HCT116 (cell line): ENCODE data around the gene MAVS. TPM values are rescaled to one million over a fixed set of nuclear protein-coding genes. Genes with fewer than 3 reads are reported as not detected.

Experiments used
- ATAC-seq: fragments of 200-7000 bp; cut with Tn5 transposase; 2 replicates; pipeline ENCODE4 v1.9.1; 2020; ENCODE audit warnings: mild to moderate bottlenecking, moderate library complexity
- BruUV-seq: library from RNA; stranded (reverse); fragments of 400-500 nt; replicated peaks from 2 replicates; lab custom pipeline; 2021; lab: Mats Ljungman, UMichigan
- CTCF ChIA-PET: fragments of 300-600 bp; sonication (Branson Sonifier 250); formaldehyde crosslinking; loops from one replicate; lab custom pipeline; 2021; ENCODE audit warnings: antibody characterized with exemption; lab: Charles Lee
- POLR2A ChIA-PET: fragments of 300-600, 350-600 bp; sonication (Branson Sonifier 250); formaldehyde crosslinking; loops from one replicate; lab custom pipeline; 2021; ENCODE audit warnings: antibody characterized with exemption; lab: Charles Lee
- RAD21 ChIA-PET, 2 experiments: fragments of 300-600 bp; sonication (Branson Sonifier 250); formaldehyde crosslinking; loops; one replicate each; lab custom pipeline; 2023; ENCODE audit warnings: low total read pairs in 2 of 2; ENCODE audit not compliant: uncharacterized antibody in 2 of 2, unreplicated experiment in 2 of 2, low non-redundant PET in 1 of 2; lab: Charles Lee
- DNase-seq: peaks from one replicate; pipeline ENCODE4 v3.0.0-alpha.2; 2010; ENCODE audit warnings: low read depth, low spot score
- H2AFZ ChIP-seq: fragments of 200-600 bp; shearing (Covaris generic), sonication (generic); 2 replicates; pipeline ENCODE4 v1.6.1; 2017; ENCODE audit warnings: low read depth, mixed run types, mixed read lengths, antibody characterized with exemption, low read length; ENCODE audit not compliant: poor library complexity, severe bottlenecking
- H3K27ac ChIP-seq: 2 replicates; pipeline ENCODE4 v1.5.1; 2012; ENCODE audit warnings: low read depth, low read length
- H3K27me3 ChIP-seq: fragments of 200-600 bp; sonication (generic); 2 replicates; pipeline ENCODE4 v1.6.1; 2016; ENCODE audit warnings: mixed run types, low read length, mixed read lengths; ENCODE audit not compliant: insufficient read depth
- H3K36me3 ChIP-seq, 2 experiments: fragments of 200-500 bp in 1 of 2; fragments of 200-600 bp in 1 of 2; sonication (Bioruptor generic) in 1 of 2; sonication (generic) in 1 of 2; 2 replicates each; pipeline versions ENCODE4 v1.5.1 to v1.6.1; 2014 to 2016; ENCODE audit warnings: low read length in 2 of 2, inconsistent platforms in 1 of 2, mixed read lengths in 1 of 2, mixed run types in 1 of 2; ENCODE audit not compliant: insufficient read depth in 2 of 2, control insufficient read depth in 1 of 2
- H3K4me1 ChIP-seq, 2 experiments: fragments of 200-600 bp in 1 of 2; sonication (generic) in 1 of 2; 2 replicates each; pipeline versions ENCODE4 v1.5.1 to v1.6.1; 2012 to 2017; ENCODE audit warnings: low read length in 2 of 2, inconsistent platforms in 1 of 2, mild to moderate bottlenecking in 1 of 2, mixed read lengths in 1 of 2, mixed run types in 1 of 2, moderate library complexity in 1 of 2; ENCODE audit not compliant: insufficient read depth in 2 of 2, control insufficient read depth in 1 of 2
- H3K4me2 ChIP-seq: fragments of 200-600 bp; sonication (generic); 2 replicates; pipeline ENCODE4 v1.6.1; 2017; ENCODE audit warnings: mixed run types, low read length, mixed read lengths
- H3K4me3 ChIP-seq, 2 experiments: fragments of 200-600 bp in 1 of 2; sonication (generic) in 1 of 2; replicated peaks in 1 of 2; 2 replicates each; pipeline ENCODE4 v1.5.1; 2011 to 2016; ENCODE audit warnings: low read length in 2 of 2, control low read depth in 1 of 2, low read depth in 1 of 2, mild to moderate bottlenecking in 1 of 2, mixed read lengths in 1 of 2, mixed run types in 1 of 2
- H3K79me2 ChIP-seq: fragments of 200-600 bp; sonication (generic); 2 replicates; pipeline ENCODE4 v1.6.1; 2017; ENCODE audit warnings: mild to moderate bottlenecking, mixed run types, low read length, moderate library complexity, mixed read lengths; ENCODE audit not compliant: insufficient read depth
- H3K9ac ChIP-seq: fragments of 200-600 bp; sonication (generic); 2 replicates; pipeline ENCODE4 v1.6.1; 2016; ENCODE audit warnings: low read length, mixed read lengths
- H3K9me2 ChIP-seq: fragments of 200-600 bp; sonication (generic), shearing (Covaris generic); 2 replicates; pipeline ENCODE4 v1.6.1; 2017; ENCODE audit warnings: mixed run types, mild to moderate bottlenecking, moderate library complexity; ENCODE audit not compliant: insufficient read depth
- H3K9me3 ChIP-seq, 2 experiments: fragments of 200-500 bp in 1 of 2; fragments of 200-600 bp in 1 of 2; sonication (Bioruptor generic) in 1 of 2; sonication (generic) in 1 of 2; 2 replicates each; pipeline ENCODE4 v1.6.1; 2014 to 2017; ENCODE audit warnings: low read length in 2 of 2, mixed read lengths in 2 of 2, inconsistent platforms in 1 of 2, low read depth in 1 of 2, mild to moderate bottlenecking in 1 of 2, mixed run types in 1 of 2, moderate library complexity in 1 of 2; ENCODE audit not compliant: control insufficient read depth in 1 of 2, insufficient read depth in 1 of 2
- H4K20me1 ChIP-seq: fragments of 200-600 bp; sonication (generic), shearing (Covaris generic); 2 replicates; pipeline ENCODE4 v1.6.1; 2017; ENCODE audit warnings: mixed run types, mild to moderate bottlenecking, moderate library complexity; ENCODE audit not compliant: insufficient read depth
- ATF3 ChIP-seq: IDR thresholded peaks from 2 replicates; pipeline ENCODE4 v1.6.1; 2012
- CBX3 ChIP-seq: IDR thresholded peaks from 2 replicates; pipeline ENCODE4 v1.6.1; 2012; ENCODE audit warnings: low read depth
- CEBPB ChIP-seq: IDR thresholded peaks from 2 replicates; pipeline ENCODE4 v1.6.1; 2012; ENCODE audit warnings: low read depth
- EZH2phosphoT487 ChIP-seq: fragments of 200-600 bp; IDR thresholded peaks from 2 replicates; pipeline ENCODE4 v1.6.1; 2018; ENCODE audit warnings: antibody characterized with exemption, borderline replicate concordance
- FOSL1 ChIP-seq: IDR thresholded peaks from 2 replicates; pipeline ENCODE4 v1.6.1; 2012; ENCODE audit warnings: low read depth
- JUND ChIP-seq: IDR thresholded peaks from 2 replicates; pipeline ENCODE4 v1.6.1; 2012
- POLR2A ChIP-seq: IDR thresholded peaks from 2 replicates; pipeline ENCODE4 v1.7.0; 2011; ENCODE audit warnings: borderline replicate concordance; ENCODE audit not compliant: insufficient read depth, insufficient read length; ENCODE audit errors: extremely low read depth
- POLR2AphosphoS5 ChIP-seq: IDR thresholded peaks from 2 replicates; pipeline ENCODE4 v1.6.1; 2011; ENCODE audit warnings: mild to moderate bottlenecking, low read depth, low read length, moderate library complexity
- REST ChIP-seq: IDR thresholded peaks from 2 replicates; pipeline ENCODE4 v1.6.1; 2012; ENCODE audit warnings: low read depth
- SIN3A ChIP-seq: IDR thresholded peaks from 2 replicates; pipeline ENCODE4 v1.6.1; 2012; ENCODE audit warnings: low read depth
- SP1 ChIP-seq: IDR thresholded peaks from 2 replicates; pipeline ENCODE4 v1.6.1; 2012; ENCODE audit warnings: low read depth
- YY1 ChIP-seq: IDR thresholded peaks from 2 replicates; pipeline ENCODE4 v1.6.1; 2011; ENCODE audit warnings: low read length, low read depth, moderate library complexity, mild to moderate bottlenecking; ENCODE audit not compliant: insufficient replicate concordance; ENCODE audit errors: extremely low read depth
- ZBTB33 ChIP-seq: IDR thresholded peaks from 2 replicates; pipeline ENCODE4 v1.6.1; 2011; ENCODE audit warnings: mild to moderate bottlenecking, low read length, moderate library complexity; ENCODE audit not compliant: insufficient replicate concordance; ENCODE audit errors: extremely low read depth
- ZNF274 ChIP-seq: fragments of 200-500 bp; sonication (Bioruptor generic); IDR thresholded peaks from 2 replicates; pipeline ENCODE4 v1.6.1; 2014; ENCODE audit warnings: mild to moderate bottlenecking, low read depth, low read length, inconsistent platforms
- intact Hi-C: fragments of 100-400 bp; cut with micrococcal nuclease; formaldehyde crosslinking; loops from 2 replicates; pipeline ENCODE4 v1.10.0; 2022
- total RNA-seq: library from RNA; stranded (reverse); gene quantifications from one replicate; pipeline ENCODE4 v1.2.1, GENCODE V29; 2021; ENCODE audit not compliant: unreplicated experiment

The MAVS gene
- total RNA-seq, 1 experiment from 2014 or later, result 60.1 TPM

GRCh38 chr20:3814928-3815495 is 31.6 kb upstream of the MAVS start:
- Histone ChIP-seq H3K9me3 (no peaks in the 10 kb centered on the region), H3K4me2 (no peak overlapping the region), H3K79me2 (peaks cover 5% of the 10 kb centered on the region), H4K20me1 (no peaks in the 10 kb centered on the region), H3K9me2 (no peaks in the 10 kb centered on the region), H3K4me3 (no peak overlapping the region), H3K27ac (no peak overlapping the region; the same call in 1 of the 2 replicates), H3K36me3 (no peaks in the 10 kb centered on the region), H3K27me3 (no peaks in the 10 kb centered on the region), H3K4me1 (peaks cover 59 to 85% of the 10 kb centered on the region in 2 experiments), H3K9ac (no peak overlapping the region), H2AFZ (no peak overlapping the region)
- ChIA-PET POLR2A (interaction anchor here (3.3 kb wide), 1 partner anchor 19 kb away, joined by 14 read pairs; the partner anchor contains the start of gene CDC25B), RAD21 (no interaction called here), CTCF (no interaction called here)
- BruUV-seq, result no TSS peak
- ATAC-seq (no peak), DNase-seq (no peak)
- intact Hi-C loops, result no loop called here
- TF ChIP-seq ATF3 (no peak), EZH2phosphoT487 (no peak), FOSL1 (no peak), CBX3 (no peak), SIN3A (no peak)

GRCh38 chr20:3815703-3816315 is 30.8 kb upstream of the MAVS start:
- POLR2A ChIA-PET, result interaction anchor here (0.5 kb wide), 1 partner anchor 29 kb away, joined by 4 read pairs; no protein-coding TSS in a partner anchor
- no TSS peak for BruUV-seq
- RAD21 ChIA-PET, result no interaction called here
- ATAC-seq, result no peak
- no peak overlapping the region for H3K4me2 ChIP-seq
- no peaks in the 10 kb centered on the region for H3K36me3 ChIP-seq
- no peak overlapping the region for H2AFZ ChIP-seq
- no peak overlapping the region for H3K4me3 ChIP-seq
- H4K20me1 ChIP-seq, result no peaks in the 10 kb centered on the region
- no peaks in the 10 kb centered on the region for H3K9me2 ChIP-seq
- H3K27me3 ChIP-seq, result no peaks in the 10 kb centered on the region
- H3K4me1 ChIP-seq, result peaks cover 54 to 77% of the 10 kb centered on the region in 2 experiments
- no peaks in the 10 kb centered on the region for H3K79me2 ChIP-seq
- CTCF ChIA-PET, result no interaction called here
- DNase-seq, result no peak
- no peak overlapping the region for H3K9ac ChIP-seq
- no peak overlapping the region for H3K27ac ChIP-seq
- intact Hi-C loops, result no loop called here
- no peaks in the 10 kb centered on the region for H3K9me3 ChIP-seq
- TF ChIP-seq CEBPB (no peak), ZBTB33 (no peak), FOSL1 (no peak), YY1 (no peak), ZNF274 (no peak), POLR2AphosphoS5 (no peak), POLR2A (no peak), JUND (no peak), REST (no peak), SP1 (no peak)
